ENCODE results near the gene REM1. TPM values are rescaled to one million over a fixed set of nuclear protein-coding genes. Genes with fewer than 3 reads are reported as not detected.

The REM1 gene
- total RNA-seq, 1 donor from 2014 or later, result 2.7 TPM

GRCh38 chr20:31522731-31523130, 47.6 kb downstream of the REM1 start:
- DNase-seq (ENCODE audit: low spot score), result no peak

- no peak for DNase-seq (ENCODE audit: low spot score)
Measured at GRCh38 chr20:31523361-31524283, 48.5 kb downstream of the REM1 start.

GRCh38 chr20:31527266-31527665, 52.2 kb downstream of the REM1 start:
- no peak for DNase-seq (ENCODE audit: low spot score)

Other genes starting within 250 kb of the REM1 start
- gene DEFB115, start 217.6 kb upstream of the REM1 start, total RNA-seq, result not detected
- not detected for gene DEFB116, start 166.7 kb upstream of the REM1 start, total RNA-seq
- gene DEFB118, start 106.7 kb upstream of the REM1 start, total RNA-seq, result not detected
- not detected for gene DEFB119, start 84.7 kb upstream of the REM1 start, total RNA-seq
- gene DEFB121, start 69.1 kb upstream of the REM1 start, total RNA-seq, result not detected
- not detected for gene DEFB123, start 34.7 kb upstream of the REM1 start, total RNA-seq
- 1.7 TPM for gene DEFB124, start 161 bp upstream of the REM1 start, total RNA-seq
- gene HM13, start 39.2 kb downstream of the REM1 start, total RNA-seq, result 186 TPM
- 223 TPM for gene ID1, start 130.0 kb downstream of the REM1 start, total RNA-seq
- 2.3 TPM for gene COX4I2, start 162.6 kb downstream of the REM1 start, total RNA-seq
- gene BCL2L1, start 247.6 kb downstream of the REM1 start, total RNA-seq, result 135 TPM

All from mesenteric fat pad (tissue), 1 donor.